Hepatocyte (in vitro differentiated cells): ENCODE results near the gene SLC1A3.

Experiments
- CTCF ChIP-seq: fragments of 200-600 bp; sonication (generic); IDR thresholded peaks from 2 replicates; pipeline ENCODE4 v1.5.1; 2016; ENCODE audit warnings: antibody characterized with exemption, mild to moderate bottlenecking; ENCODE audit not compliant: poor library complexity
- EZH2 ChIP-seq: fragments of 200-600 bp; sonication (generic); IDR thresholded peaks from 2 replicates; pipeline ENCODE4 v1.6.1; 2016; ENCODE audit warnings: antibody characterized with exemption, mild to moderate bottlenecking, borderline replicate concordance

GRCh38 chr5:36703245-36703860 is 96.9 kb downstream of the SLC1A3 start:
- no peak for TF ChIP-seq EZH2
- no peak for TF ChIP-seq CTCF
